Measurements from ENCODE around the gene CYB561D2. TPM values are rescaled to one million over a fixed set of nuclear protein-coding genes. Genes with fewer than 3 reads are reported as not detected.

CYB561D2 gene
- total and polyA plus RNA-seq, 11 donors: 4.9 to 18.6 (median 7.8) TPM

DNA sequence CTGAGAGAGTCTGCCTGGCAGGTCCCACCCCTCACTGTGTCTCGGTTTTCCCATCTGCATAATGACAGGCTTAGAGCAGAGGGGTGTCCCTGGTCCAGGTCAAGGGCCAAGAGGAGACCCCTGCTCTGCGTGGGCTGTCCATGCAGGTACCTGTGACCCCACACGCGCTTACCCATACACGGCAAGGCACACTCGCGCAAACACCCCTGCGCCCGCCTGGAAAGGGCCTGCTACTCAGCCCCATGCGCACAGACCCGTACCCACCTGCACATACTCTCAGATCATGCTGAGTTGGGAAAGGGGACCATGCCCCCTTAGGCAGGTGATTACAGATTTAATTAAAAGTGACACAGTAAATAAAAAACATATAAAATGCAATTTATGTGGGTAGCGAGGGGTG lies 32.1 kb downstream of the CYB561D2 start:
- intact Hi-C loops (cut with DNase I): no loop called here

GRCh38 chr3:50383750-50384149 lies 33.1 kb downstream of the CYB561D2 start:
- H3K36me3 ChIP-seq: no peaks in the 10 kb centered on the region
- no peaks in the 10 kb centered on the region for H3K4me1 ChIP-seq
- WGBS, 4 donors: 84 to 93% (median 88%) methylated on average over 5 to 6 of the region's 6 CpGs
- TF ChIP-seq POLR2A (IDR thresholded peaks at IDR 0.05): no peak
- TF ChIP-seq CTCF (IDR thresholded peaks at IDR 0.05): no peak
- H3K27me3 ChIP-seq: no peaks in the 10 kb centered on the region
- ATAC-seq (no peak), DNase-seq (no peak)
- no peak overlapping the region for H3K27ac ChIP-seq
- H3K9me3 ChIP-seq: no peaks in the 10 kb centered on the region
- intact Hi-C loops (cut with DNase I): no loop called here
- H3K4me3 ChIP-seq: no peak overlapping the region

More for the DNA sequence above, 32.1 kb downstream of the CYB561D2 start:
- H3K27ac ChIP-seq: no peak overlapping the region
- DNase-seq (no peak), ATAC-seq (no peak)
- H3K36me3 ChIP-seq: no peaks in the 10 kb centered on the region
- H3K9me3 ChIP-seq: no peaks in the 10 kb centered on the region
- H3K27me3 ChIP-seq: no peaks in the 10 kb centered on the region
- H3K4me3 ChIP-seq: no peak overlapping the region
- no peaks in the 10 kb centered on the region for H3K4me1 ChIP-seq
- 91 to 97% (median 93%) methylated on average over 12 of the region's 12 CpGs for WGBS, 4 donors
- TF ChIP-seq CTCF (IDR thresholded peaks at IDR 0.05) (no peak), POLR2A (IDR thresholded peaks at IDR 0.05) (no peak)

- DNase-seq (no peak), ATAC-seq (no peak)
- TF ChIP-seq POLR2A (IDR thresholded peaks at IDR 0.05): no peak
- TF ChIP-seq CTCF (IDR thresholded peaks at IDR 0.05): no peak
- Histone ChIP-seq H3K27me3 (no peaks in the 10 kb centered on the region), H3K27ac (no peak overlapping the region), H3K36me3 (no peaks in the 10 kb centered on the region), H3K9me3 (no peaks in the 10 kb centered on the region), H3K4me1 (peaks cover 0 to 7% (median 3%) of the 10 kb centered on the region in 12 donors), H3K4me3 (no peak overlapping the region)
- intact Hi-C loops (cut with DNase I): no loop called here
- WGBS, 4 donors: 73 to 79% (median 76%) methylated on average over 13 of the region's 13 CpGs
These were observed 35.1 kb downstream of the CYB561D2 start for GRCh38 chr3:50385754-50386153.

DNA sequence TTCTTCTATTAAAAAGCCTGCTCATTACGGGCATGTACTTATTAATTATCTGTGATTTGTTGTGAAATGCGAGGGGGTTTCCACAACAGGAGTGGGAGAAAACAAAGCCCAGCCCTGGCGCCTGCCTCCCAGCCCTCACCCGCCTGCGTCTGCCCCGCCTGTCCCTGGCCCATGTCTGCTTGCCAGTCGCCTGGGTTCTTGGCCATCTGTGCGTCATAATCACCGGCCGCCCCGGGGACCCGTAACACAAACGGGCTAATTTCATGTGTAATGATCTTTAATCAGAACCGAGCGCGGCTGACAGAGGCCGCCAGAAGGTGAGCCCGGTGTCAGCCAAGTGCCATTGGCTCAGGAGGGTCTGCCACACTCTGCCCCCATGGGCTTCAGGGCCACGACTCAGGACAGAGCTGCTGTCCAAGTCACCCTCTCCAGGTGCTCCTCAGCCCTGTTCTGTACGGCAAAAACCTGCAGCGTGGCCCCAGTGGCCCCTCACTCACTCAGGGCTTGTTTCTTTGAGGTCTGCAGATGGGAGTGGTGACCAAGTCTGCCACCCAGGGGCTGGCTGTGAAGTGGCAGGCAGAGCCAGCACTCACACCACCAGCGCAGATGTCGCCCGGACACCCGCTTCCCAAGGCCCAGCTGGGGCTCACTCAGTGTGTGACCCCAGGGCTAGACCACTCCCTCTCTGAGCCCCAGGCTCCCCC lies 37.5 kb downstream of the CYB561D2 start:
- intact Hi-C loops (cut with DNase I): no loop called here
- 81 to 86% (median 84%) methylated on average over 19 to 25 of the region's 25 CpGs for WGBS, 4 donors

More for the DNA sequence above, 37.5 kb downstream of the CYB561D2 start:
- Histone ChIP-seq H3K27ac (no peak overlapping the region), H3K36me3 (no peaks in the 10 kb centered on the region), H3K4me3 (no peak overlapping the region), H3K4me1 (peaks cover 3 to 31% (median 16%) of the 10 kb centered on the region in 12 donors), H3K27me3 (no peaks in the 10 kb centered on the region), H3K9me3 (no peaks in the 10 kb centered on the region)
- DNase-seq (no peak), ATAC-seq (no peak)
- TF ChIP-seq CTCF (IDR thresholded peaks at IDR 0.05): peak in 2 of 12 donors; percentile 7 to 19
- no peak for TF ChIP-seq POLR2A (IDR thresholded peaks at IDR 0.05)
